Measurements from ENCODE around the gene XPO6.
A peak's percentile ranks its signal among the peaks of the same experiment; 100 is the strongest.

Gene XPO6

DNA sequence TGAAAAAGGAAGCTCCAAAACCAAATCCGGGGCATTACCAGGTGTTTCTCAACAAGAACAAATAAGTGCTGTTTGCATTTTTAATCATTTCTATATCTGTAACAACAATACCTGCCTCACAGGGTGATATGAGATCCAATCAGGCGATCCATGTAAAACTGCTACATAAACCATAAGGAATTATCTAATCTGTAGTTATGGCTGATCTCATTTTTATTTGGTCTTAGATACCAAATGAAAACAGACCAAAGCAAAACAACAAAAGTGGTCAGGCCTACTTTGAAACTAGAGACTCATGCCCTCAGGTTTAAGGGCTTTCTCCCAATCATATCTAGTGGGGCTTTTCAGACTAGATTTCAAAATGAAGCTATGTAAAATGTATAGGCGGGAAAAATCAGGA lies 28.3 kb downstream of the XPO6 start (continued):
- TF ChIP-seq ZNF24 (tag by site-specific recombination; IDR thresholded peaks at IDR 0.05) (no peak), ZNF302 (tag by site-specific recombination; IDR thresholded peaks at IDR 0.05; ENCODE audit: low read depth) (no peak), ZNF624 (tag by site-specific recombination; IDR thresholded peaks at IDR 0.05) (no peak), ZNF585B (tag by site-specific recombination; IDR thresholded peaks at IDR 0.05) (no peak), ZNF555 (tag by site-specific recombination; conservative IDR thresholded peaks at IDR 0.05) (no peak), TRIM28 (IDR thresholded peaks at IDR 0.05; ENCODE audit: borderline replicate concordance, low read length) (no peak), ZNF169 (tag by site-specific recombination; IDR thresholded peaks at IDR 0.05) (no peak), ZNF341 (tag by site-specific recombination; IDR thresholded peaks at IDR 0.05; ENCODE audit: low read depth) (no peak), ZNF10 (tag by site-specific recombination; IDR thresholded peaks at IDR 0.05) (no peak), ZBTB8A (tag by site-specific recombination; IDR thresholded peaks at IDR 0.05) (no peak), ZNF664 (tag by site-specific recombination; IDR thresholded peaks at IDR 0.05) (no peak), ZNF660 (tag by site-specific recombination; IDR thresholded peaks at IDR 0.05) (no peak), ZNF391 (tag by site-specific recombination; IDR thresholded peaks at IDR 0.05; ENCODE audit: borderline replicate concordance, low read depth) (no peak), TCF7L2 (IDR thresholded peaks at IDR 0.05; ENCODE audit: borderline replicate concordance, low read depth, low read length) (peak; percentile 15; the same call in 1 of the 2 replicates), ZNF157 (tag by site-specific recombination; IDR thresholded peaks at IDR 0.05) (no peak), ZBTB1 (tag by site-specific recombination; IDR thresholded peaks at IDR 0.05) (no peak), GLIS2 (tag by site-specific recombination; IDR thresholded peaks at IDR 0.05) (no peak), ZNF626 (tag by site-specific recombination; IDR thresholded peaks at IDR 0.05) (no peak), KLF10 (tag by site-specific recombination; IDR thresholded peaks at IDR 0.05) (no peak), ZNF423 (tag by site-specific recombination; IDR thresholded peaks at IDR 0.05) (no peak)
- TF ChIP-seq, protein P1, sequence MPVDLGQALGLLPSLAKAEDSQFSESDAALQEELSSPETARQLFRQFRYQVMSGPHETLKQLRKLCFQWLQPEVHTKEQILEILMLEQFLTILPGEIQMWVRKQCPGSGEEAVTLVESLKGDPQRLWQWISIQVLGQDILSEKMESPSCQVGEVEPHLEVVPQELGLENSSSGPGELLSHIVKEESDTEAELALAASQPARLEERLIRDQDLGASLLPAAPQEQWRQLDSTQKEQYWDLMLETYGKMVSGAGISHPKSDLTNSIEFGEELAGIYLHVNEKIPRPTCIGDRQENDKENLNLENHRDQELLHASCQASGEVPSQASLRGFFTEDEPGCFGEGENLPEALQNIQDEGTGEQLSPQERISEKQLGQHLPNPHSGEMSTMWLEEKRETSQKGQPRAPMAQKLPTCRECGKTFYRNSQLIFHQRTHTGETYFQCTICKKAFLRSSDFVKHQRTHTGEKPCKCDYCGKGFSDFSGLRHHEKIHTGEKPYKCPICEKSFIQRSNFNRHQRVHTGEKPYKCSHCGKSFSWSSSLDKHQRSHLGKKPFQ (tag by site-specific recombination; IDR thresholded peaks at IDR 0.05), result no peak
- TF ChIP-seq, protein P2, sequence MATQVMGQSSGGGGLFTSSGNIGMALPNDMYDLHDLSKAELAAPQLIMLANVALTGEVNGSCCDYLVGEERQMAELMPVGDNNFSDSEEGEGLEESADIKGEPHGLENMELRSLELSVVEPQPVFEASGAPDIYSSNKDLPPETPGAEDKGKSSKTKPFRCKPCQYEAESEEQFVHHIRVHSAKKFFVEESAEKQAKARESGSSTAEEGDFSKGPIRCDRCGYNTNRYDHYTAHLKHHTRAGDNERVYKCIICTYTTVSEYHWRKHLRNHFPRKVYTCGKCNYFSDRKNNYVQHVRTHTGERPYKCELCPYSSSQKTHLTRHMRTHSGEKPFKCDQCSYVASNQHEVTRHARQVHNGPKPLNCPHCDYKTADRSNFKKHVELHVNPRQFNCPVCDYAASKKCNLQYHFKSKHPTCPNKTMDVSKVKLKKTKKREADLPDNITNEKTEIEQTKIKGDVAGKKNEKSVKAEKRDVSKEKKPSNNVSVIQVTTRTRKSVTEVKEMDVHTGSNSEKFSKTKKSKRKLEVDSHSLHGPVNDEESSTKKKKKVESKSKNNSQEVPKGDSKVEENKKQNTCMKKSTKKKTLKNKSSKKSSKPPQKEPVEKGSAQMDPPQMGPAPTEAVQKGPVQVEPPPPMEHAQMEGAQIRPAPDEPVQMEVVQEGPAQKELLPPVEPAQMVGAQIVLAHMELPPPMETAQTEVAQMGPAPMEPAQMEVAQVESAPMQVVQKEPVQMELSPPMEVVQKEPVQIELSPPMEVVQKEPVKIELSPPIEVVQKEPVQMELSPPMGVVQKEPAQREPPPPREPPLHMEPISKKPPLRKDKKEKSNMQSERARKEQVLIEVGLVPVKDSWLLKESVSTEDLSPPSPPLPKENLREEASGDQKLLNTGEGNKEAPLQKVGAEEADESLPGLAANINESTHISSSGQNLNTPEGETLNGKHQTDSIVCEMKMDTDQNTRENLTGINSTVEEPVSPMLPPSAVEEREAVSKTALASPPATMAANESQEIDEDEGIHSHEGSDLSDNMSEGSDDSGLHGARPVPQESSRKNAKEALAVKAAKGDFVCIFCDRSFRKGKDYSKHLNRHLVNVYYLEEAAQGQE (tag by site-specific recombination; IDR thresholded peaks at IDR 0.05), result no peak
- TF ChIP-seq, protein P3, sequence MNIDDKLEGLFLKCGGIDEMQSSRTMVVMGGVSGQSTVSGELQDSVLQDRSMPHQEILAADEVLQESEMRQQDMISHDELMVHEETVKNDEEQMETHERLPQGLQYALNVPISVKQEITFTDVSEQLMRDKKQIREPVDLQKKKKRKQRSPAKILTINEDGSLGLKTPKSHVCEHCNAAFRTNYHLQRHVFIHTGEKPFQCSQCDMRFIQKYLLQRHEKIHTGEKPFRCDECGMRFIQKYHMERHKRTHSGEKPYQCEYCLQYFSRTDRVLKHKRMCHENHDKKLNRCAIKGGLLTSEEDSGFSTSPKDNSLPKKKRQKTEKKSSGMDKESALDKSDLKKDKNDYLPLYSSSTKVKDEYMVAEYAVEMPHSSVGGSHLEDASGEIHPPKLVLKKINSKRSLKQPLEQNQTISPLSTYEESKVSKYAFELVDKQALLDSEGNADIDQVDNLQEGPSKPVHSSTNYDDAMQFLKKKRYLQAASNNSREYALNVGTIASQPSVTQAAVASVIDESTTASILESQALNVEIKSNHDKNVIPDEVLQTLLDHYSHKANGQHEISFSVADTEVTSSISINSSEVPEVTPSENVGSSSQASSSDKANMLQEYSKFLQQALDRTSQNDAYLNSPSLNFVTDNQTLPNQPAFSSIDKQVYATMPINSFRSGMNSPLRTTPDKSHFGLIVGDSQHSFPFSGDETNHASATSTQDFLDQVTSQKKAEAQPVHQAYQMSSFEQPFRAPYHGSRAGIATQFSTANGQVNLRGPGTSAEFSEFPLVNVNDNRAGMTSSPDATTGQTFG (tag by site-specific recombination; IDR thresholded peaks at IDR 0.05; ENCODE audit: borderline replicate concordance), result no peak
- TF ChIP-seq, protein P4, sequence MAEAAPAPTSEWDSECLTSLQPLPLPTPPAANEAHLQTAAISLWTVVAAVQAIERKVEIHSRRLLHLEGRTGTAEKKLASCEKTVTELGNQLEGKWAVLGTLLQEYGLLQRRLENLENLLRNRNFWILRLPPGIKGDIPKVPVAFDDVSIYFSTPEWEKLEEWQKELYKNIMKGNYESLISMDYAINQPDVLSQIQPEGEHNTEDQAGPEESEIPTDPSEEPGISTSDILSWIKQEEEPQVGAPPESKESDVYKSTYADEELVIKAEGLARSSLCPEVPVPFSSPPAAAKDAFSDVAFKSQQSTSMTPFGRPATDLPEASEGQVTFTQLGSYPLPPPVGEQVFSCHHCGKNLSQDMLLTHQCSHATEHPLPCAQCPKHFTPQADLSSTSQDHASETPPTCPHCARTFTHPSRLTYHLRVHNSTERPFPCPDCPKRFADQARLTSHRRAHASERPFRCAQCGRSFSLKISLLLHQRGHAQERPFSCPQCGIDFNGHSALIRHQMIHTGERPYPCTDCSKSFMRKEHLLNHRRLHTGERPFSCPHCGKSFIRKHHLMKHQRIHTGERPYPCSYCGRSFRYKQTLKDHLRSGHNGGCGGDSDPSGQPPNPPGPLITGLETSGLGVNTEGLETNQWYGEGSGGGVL (tag by site-specific recombination; IDR thresholded peaks at IDR 0.05), result no peak
- TF ChIP-seq, protein P5, sequence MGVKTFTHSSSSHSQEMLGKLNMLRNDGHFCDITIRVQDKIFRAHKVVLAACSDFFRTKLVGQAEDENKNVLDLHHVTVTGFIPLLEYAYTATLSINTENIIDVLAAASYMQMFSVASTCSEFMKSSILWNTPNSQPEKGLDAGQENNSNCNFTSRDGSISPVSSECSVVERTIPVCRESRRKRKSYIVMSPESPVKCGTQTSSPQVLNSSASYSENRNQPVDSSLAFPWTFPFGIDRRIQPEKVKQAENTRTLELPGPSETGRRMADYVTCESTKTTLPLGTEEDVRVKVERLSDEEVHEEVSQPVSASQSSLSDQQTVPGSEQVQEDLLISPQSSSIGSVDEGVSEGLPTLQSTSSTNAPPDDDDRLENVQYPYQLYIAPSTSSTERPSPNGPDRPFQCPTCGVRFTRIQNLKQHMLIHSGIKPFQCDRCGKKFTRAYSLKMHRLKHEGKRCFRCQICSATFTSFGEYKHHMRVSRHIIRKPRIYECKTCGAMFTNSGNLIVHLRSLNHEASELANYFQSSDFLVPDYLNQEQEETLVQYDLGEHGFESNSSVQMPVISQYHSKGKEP (tag by site-specific recombination; IDR thresholded peaks at IDR 0.05), result no peak

All from HEK293 (cell line).